Left lung (tissue), 10 donors: ENCODE results near the gene SETD2. TPM values are rescaled to one million over a fixed set of nuclear protein-coding genes. Genes with fewer than 3 reads are reported as not detected.
"Not testable (repeated sequence)": the region's sequence is repeated elsewhere in the genome, so short reads cannot be mapped to it uniquely, and the experiment has no call there.

Experiments used
- ATAC-seq: fragments of 200-7000 bp; cut with Tn5 transposase; one replicate; pipeline ENCODE4 v1.9.1; 2020; ENCODE audit warnings: moderate library complexity
- DNase-seq, 4 donors: peaks; one replicate each; pipeline ENCODE4 v3.0.0-alpha.2; 2013 to 2020
- H3K27ac ChIP-seq, 2 donors: fragments of 200-600 bp; sonication (generic) in 1 of 2; one replicate each; pipeline versions ENCODE4 v1.5.0 to v1.8.0; 2020 to 2021
- H3K27me3 ChIP-seq, 2 donors: fragments of 200-600 bp; sonication (generic) in 1 of 2; one replicate each; pipeline versions ENCODE4 v1.5.0 to v1.8.0; 2020 to 2021
- H3K36me3 ChIP-seq, 2 donors: fragments of 200-600 bp; sonication (generic) in 1 of 2; one replicate each; pipeline versions ENCODE4 v1.5.0 to v1.8.0; 2020 to 2021
- H3K4me1 ChIP-seq, 2 donors: fragments of 200-600 bp; one replicate each; pipeline ENCODE4 v1.8.0; 2021
- H3K4me3 ChIP-seq, 2 donors: fragments of 200-600 bp; sonication (generic) in 1 of 2; one replicate each; pipeline versions ENCODE4 v1.5.0 to v1.8.0; 2020 to 2021; ENCODE audit warnings: mild to moderate bottlenecking in 1 of 2
- H3K9me3 ChIP-seq, 2 donors: fragments of 200-600 bp; sonication (generic) in 1 of 2; one replicate each; pipeline versions ENCODE4 v1.5.0 to v1.8.0; 2020 to 2021
- CTCF ChIP-seq, 2 donors: fragments of 200-600 bp; sonication (generic) in 1 of 2; IDR thresholded peaks; one replicate each; pipeline versions ENCODE4 v1.5.0 to v1.8.0; 2021; ENCODE audit warnings: antibody characterized with exemption in 2 of 2
- intact Hi-C, 2 donors: fragments of 100-400 bp; cut with DNase I; formaldehyde crosslinking; loops; one replicate each; pipeline versions ENCODE4 v1.11.2 to v1.14.2; 2022
- polyA plus RNA-seq, 6 donors: library from polyadenylated mRNA; unstranded; fragments of 120-200 nt; gene quantifications; one replicate each; pipeline ENCODE4 v1.2.1, GENCODE V29; 2013; ENCODE audit not compliant: insufficient read length in 6 of 6
- total RNA-seq, 2 donors: library from RNA; stranded (reverse); fragmentation: NEBNext Ultra II Directional; extraction: Animal tissue kit (Norgen Biotek cat#: 25700); gene quantifications; one replicate each; pipeline ENCODE4 v1.2.1, GENCODE V29; 2021
- donor health status: DM: no; HTN: yes; CAD: no.
- donor health status: DM: no; HTN: no; CAD: no.

Gene SETD2
- total and polyA plus RNA-seq, 8 donors, result 40.1 to 68.9 (median 60.0) TPM

- Histone ChIP-seq H3K4me1 (no peaks in the 10 kb centered on the region), H3K36me3 (peaks cover 4 to 84% of the 10 kb centered on the region in 2 donors), H3K27ac (no peak overlapping the region), H3K27me3 (no peaks in the 10 kb centered on the region), H3K9me3 (no peaks in the 10 kb centered on the region), H3K4me3 (no peak overlapping the region)
- DNase-seq (no peak), ATAC-seq (no peak)
- intact Hi-C loops, result no loop called here
- no peak for TF ChIP-seq CTCF (IDR thresholded peaks at IDR 0.05)
Observed at GRCh38 chr3:47036145-47036544, 127.8 kb downstream of the SETD2 start.

- Histone ChIP-seq H3K9me3 (no peaks in the 10 kb centered on the region), H3K27me3 (no peaks in the 10 kb centered on the region), H3K27ac (no peak overlapping the region), H3K36me3 (peaks cover 4 to 79% of the 10 kb centered on the region in 2 donors), H3K4me1 (no peaks in the 10 kb centered on the region), H3K4me3 (no peak overlapping the region)
- no peak for ATAC-seq
- no peak for DNase-seq
- TF ChIP-seq CTCF (IDR thresholded peaks at IDR 0.05), result no peak
- intact Hi-C loops, result no loop called here
Observed at GRCh38 chr3:47035645-47036044, 128.3 kb downstream of the SETD2 start.

DNA sequence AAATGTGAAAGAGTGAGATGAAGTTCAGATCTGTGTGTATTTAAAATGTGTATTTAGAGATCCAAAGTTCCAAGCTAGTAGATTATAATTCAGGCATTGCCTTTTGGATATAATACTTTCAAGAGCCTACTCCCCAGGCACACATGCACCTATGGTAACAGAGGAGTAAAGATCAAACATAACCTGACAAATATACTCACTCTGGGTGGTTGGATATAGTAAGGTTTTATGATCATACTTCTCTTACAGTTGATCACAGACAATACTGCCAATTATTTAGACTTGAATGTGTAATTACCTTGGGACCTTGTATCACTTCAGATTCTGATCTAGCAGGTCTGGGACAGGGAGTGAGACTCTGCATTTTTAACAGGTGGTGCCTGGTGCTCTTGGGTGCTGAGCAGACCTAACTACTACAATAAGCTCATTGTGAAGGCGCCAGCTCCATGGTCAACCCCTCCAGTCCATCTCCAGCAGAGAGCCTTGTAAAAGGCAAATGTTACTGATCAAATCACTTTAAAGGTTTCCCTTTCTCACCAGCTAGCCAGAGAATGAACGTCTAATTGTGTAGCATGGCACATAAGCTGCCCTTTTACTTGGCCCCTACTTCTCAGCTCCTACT lies 128.9 kb downstream of the SETD2 start:
- H3K9me3 ChIP-seq, result no peaks in the 10 kb centered on the region
- intact Hi-C loops, result no loop called here
- ATAC-seq, result no peak
- DNase-seq, result no peak
- H3K4me3 ChIP-seq, result no peak overlapping the region
- H3K27me3 ChIP-seq, result no peaks in the 10 kb centered on the region
- no peak overlapping the region for H3K27ac ChIP-seq
- peaks cover 4 to 75% of the 10 kb centered on the region in 2 donors for H3K36me3 ChIP-seq
- TF ChIP-seq CTCF (IDR thresholded peaks at IDR 0.05), result no peak
- H3K4me1 ChIP-seq, result no peaks in the 10 kb centered on the region

- H3K4me3 ChIP-seq, intact Hi-C loops, DNase-seq, H3K4me1 ChIP-seq, ATAC-seq, H3K9me3 ChIP-seq, H3K27me3 ChIP-seq: not testable (repeated sequence)
- peaks cover 4 to 49% of the 10 kb centered on the region in 2 donors for H3K36me3 ChIP-seq
- peak overlapping the region in 1 of 2 donors; percentile 16 for H3K27ac ChIP-seq
Observed at GRCh38 chr3:47031041-47031440, 132.9 kb downstream of the SETD2 start.

DNA sequence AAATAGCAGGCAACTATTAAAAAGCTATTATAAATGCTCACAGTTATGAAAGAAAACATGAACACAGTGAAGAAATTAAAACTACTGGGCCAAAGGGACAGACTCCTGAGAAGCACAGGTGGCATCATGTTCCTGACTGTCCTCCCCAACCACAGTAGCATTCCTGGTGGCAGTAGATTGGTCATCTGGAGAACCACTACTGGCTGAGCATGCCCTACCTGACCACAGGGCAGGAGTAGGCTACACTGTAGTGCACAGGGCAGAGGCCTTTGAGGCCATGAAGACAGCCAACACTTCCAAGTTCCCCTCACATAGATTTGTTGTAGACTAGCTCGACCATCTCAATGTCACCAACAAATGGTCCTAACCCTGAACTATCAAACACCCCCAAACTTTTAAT lies 135.2 kb downstream of the SETD2 start:
- Histone ChIP-seq H3K27me3 (no peaks in the 10 kb centered on the region), H3K36me3 (peaks cover 0 to 25% of the 10 kb centered on the region in 2 donors), H3K4me3 (no peak overlapping the region), H3K9me3 (no peaks in the 10 kb centered on the region), H3K27ac (no peak overlapping the region), H3K4me1 (peaks cover 0 to 8% of the 10 kb centered on the region in 2 donors)
- TF ChIP-seq CTCF (IDR thresholded peaks at IDR 0.05), result no peak
- ATAC-seq, result no peak
- no peak for DNase-seq
- intact Hi-C loops, result no loop called here

GRCh38 chr3:47028146-47028545 lies 135.8 kb downstream of the SETD2 start:
- no peaks in the 10 kb centered on the region for H3K27me3 ChIP-seq
- DNase-seq, result no peak
- intact Hi-C loops, result no loop called here

DNA sequence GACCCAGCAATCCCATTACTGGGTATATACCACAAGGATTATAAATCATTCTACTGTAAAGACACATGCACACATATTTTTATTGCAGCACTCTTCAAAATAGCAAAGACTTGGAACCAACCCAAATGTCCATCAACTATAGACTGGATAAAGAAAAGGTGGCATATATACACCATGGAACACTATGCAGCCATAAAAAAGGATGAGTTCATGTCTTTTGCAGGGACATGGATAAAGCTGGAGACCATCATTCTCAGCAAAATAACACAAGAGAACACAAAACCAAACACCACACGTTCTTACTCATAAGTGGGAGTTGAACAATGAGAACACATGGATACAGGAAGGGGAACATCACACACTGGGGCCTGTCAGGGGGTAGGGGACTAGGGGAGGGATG lies 137.5 kb downstream of the SETD2 start:
- DNase-seq, H3K27me3 ChIP-seq, ATAC-seq, H3K4me3 ChIP-seq, H3K9me3 ChIP-seq, H3K27ac ChIP-seq, intact Hi-C loops: not testable (repeated sequence)
- peaks cover 0 to 12% of the 10 kb centered on the region in 2 donors for H3K4me1 ChIP-seq
- peaks cover 0 to 16% of the 10 kb centered on the region in 2 donors for H3K36me3 ChIP-seq

More at GRCh38 chr3:47028146-47028545, 135.8 kb downstream of the SETD2 start:
- H3K36me3 ChIP-seq, result peaks cover 0 to 23% of the 10 kb centered on the region in 2 donors
- no peak overlapping the region for H3K27ac ChIP-seq
- TF ChIP-seq CTCF (IDR thresholded peaks at IDR 0.05), result no peak
- peaks cover 0 to 8% of the 10 kb centered on the region in 2 donors for H3K4me1 ChIP-seq
- H3K4me3 ChIP-seq, result no peak overlapping the region
- ATAC-seq, result no peak
- H3K9me3 ChIP-seq, result no peaks in the 10 kb centered on the region
